ENCODE data around the gene WRAP73. TPM values are rescaled to one million over a fixed set of nuclear protein-coding genes. Genes with fewer than 3 reads are reported as not detected.

WRAP73 gene
- total RNA-seq, 1 donor from 2014 or later, result 22.5 TPM

DNA sequence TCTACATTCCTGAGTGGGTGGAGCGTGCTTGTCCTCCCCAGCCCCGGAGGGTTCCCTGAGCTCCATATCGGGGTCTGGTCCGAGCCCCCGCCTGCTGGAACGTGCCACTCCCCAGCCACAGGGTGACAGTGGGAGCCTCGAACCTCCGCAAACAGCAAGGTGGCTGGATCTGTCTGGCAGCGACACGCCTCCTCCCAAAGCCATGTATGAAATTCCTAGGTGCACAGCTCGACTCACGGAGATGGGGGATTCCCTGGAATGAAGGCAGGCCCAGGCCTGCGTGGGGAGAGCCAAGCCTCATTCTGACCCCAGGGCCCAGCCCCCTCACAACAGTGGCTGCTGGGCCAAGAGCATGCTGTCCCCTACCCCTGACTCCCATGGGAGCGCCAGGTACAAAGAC, 35.3 kb upstream of the WRAP73 start:
- ATAC-seq (no peak), DNase-seq (no peak)
- no peaks in the 10 kb centered on the region for H3K36me3 ChIP-seq
- no peak overlapping the region for H3K27ac ChIP-seq
- TF ChIP-seq, protein P1, sequence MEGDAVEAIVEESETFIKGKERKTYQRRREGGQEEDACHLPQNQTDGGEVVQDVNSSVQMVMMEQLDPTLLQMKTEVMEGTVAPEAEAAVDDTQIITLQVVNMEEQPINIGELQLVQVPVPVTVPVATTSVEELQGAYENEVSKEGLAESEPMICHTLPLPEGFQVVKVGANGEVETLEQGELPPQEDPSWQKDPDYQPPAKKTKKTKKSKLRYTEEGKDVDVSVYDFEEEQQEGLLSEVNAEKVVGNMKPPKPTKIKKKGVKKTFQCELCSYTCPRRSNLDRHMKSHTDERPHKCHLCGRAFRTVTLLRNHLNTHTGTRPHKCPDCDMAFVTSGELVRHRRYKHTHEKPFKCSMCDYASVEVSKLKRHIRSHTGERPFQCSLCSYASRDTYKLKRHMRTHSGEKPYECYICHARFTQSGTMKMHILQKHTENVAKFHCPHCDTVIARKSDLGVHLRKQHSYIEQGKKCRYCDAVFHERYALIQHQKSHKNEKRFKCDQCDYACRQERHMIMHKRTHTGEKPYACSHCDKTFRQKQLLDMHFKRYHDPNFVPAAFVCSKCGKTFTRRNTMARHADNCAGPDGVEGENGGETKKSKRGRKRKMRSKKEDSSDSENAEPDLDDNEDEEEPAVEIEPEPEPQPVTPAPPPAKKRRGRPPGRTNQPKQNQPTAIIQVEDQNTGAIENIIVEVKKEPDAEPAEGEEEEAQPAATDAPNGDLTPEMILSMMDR (IDR thresholded peaks at IDR 0.05), result no peak
- H3K9me3 ChIP-seq, result no peaks in the 10 kb centered on the region
- H3K27me3 ChIP-seq (ENCODE audit: low read depth), result peaks cover 5% of the 10 kb centered on the region
- intact Hi-C loops (cut with DNase I), result no loop called here
- no peaks in the 10 kb centered on the region for H3K4me1 ChIP-seq
- no peak overlapping the region for H3K4me3 ChIP-seq

- TF ChIP-seq, protein P1 (IDR thresholded peaks at IDR 0.05), result no peak
- ATAC-seq, result no peak
Observed at GRCh38 chr1:3683992-3684391, 34.1 kb upstream of the WRAP73 start.

GRCh38 chr1:3683197-3683596, 33.3 kb upstream of the WRAP73 start:
- H3K27me3 ChIP-seq (ENCODE audit: low read depth), result peaks cover 5% of the 10 kb centered on the region
- ATAC-seq, result no peak
- H3K9me3 ChIP-seq, result no peaks in the 10 kb centered on the region
- peaks cover 5% of the 10 kb centered on the region for H3K4me1 ChIP-seq
- DNase-seq, result no peak
- H3K27ac ChIP-seq, result no peak overlapping the region
- no peaks in the 10 kb centered on the region for H3K36me3 ChIP-seq
- TF ChIP-seq, protein P1 (IDR thresholded peaks at IDR 0.05), result no peak
- no peak overlapping the region for H3K4me3 ChIP-seq
- intact Hi-C loops (cut with DNase I), result no loop called here

More at GRCh38 chr1:3683992-3684391, 34.1 kb upstream of the WRAP73 start:
- DNase-seq, result no peak
- Histone ChIP-seq H3K27ac (no peak overlapping the region), H3K4me3 (no peak overlapping the region), H3K9me3 (no peaks in the 10 kb centered on the region), H3K4me1 (no peaks in the 10 kb centered on the region), H3K36me3 (no peaks in the 10 kb centered on the region), H3K27me3 (ENCODE audit: low read depth) (peaks cover 5% of the 10 kb centered on the region)
- intact Hi-C loops (cut with DNase I), result no loop called here

DNA sequence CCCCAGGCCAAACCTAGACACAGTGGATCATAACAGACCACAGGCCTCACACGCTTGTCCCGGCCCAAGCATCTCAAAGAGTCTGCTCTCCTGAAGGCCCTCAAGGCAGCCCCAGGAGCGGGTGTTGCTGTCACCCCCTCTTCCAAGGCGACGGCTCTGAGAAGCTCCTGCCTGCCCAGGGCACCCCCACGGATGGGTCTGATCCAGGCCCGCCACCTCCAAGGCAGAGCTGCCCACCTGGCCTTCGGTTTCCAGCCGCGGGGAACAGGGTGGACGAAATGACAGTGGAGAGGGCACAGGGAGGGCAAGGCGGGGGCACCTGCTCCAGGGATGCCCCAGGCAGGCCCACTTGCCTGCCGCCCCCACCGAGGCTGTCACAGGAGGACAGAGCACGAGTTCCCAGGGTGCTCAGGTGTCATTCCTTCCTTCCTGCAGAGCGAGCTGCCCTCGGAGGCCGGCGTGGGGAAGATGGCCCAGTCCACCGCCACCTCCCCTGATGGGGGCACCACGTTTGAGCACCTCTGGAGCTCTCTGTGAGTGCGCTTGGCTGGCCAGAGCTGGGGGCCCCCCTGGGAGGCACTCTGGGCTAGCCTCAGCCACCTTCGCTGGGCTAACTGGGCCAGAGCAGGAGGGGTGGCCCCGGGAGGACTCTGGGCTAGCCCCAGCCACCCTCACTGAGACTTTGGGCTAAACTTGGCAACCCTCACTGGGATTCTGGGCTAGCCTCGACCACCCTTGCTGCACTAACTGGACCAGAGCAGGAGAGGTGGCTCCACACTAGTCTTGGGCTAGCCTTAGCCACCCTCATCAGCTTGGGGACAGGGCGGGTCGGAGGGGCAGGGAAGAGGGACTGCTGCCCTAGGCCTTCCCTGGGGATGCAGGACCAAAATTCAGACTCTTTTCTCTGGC, 32.2 kb upstream of the WRAP73 start:
- H3K36me3 ChIP-seq, result no peaks in the 10 kb centered on the region
- no peaks in the 10 kb centered on the region for H3K9me3 ChIP-seq
- intact Hi-C loops (cut with DNase I), result no loop called here
- TF ChIP-seq, protein P1 (IDR thresholded peaks at IDR 0.05), result no peak
- no peak for ATAC-seq
- H3K4me3 ChIP-seq, result no peak overlapping the region
- DNase-seq, result no peak
- peaks cover 5% of the 10 kb centered on the region for H3K4me1 ChIP-seq
- H3K27me3 ChIP-seq (ENCODE audit: low read depth), result peaks cover 5% of the 10 kb centered on the region
- H3K27ac ChIP-seq, result no peak overlapping the region

DNA sequence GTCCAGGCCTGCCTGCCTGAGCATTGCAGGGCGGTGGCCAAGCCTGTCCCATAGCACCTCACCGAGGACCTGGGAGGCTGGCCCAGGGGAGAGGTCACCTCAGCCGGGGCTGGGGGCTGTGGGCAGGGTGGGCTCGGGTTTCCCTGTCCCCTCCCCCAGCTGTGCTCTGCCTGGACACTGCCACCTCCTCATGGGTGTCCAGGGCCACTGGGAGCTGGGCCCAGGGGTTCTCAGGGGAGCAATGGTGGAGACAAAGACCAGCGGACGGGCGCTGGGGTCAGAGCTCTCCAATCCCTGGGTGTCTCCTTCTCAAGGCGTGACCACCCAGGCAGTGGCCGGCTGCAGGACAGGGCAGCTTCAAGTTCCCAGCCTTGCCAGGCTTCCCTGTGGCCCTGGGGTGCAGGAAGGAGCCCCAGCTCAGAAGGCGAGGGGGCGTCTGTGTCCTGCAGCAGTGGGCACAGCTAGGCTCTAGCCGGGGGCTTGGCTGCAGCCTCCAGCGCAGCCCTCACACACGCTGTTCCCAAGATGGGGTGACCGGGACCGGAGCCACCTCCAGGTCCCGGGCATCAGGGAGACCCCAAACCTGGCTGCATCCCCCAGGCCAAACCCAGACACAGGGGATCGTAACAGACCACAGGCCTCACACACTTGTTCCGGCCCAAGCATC, 31.5 kb upstream of the WRAP73 start:
- Histone ChIP-seq H3K36me3 (no peaks in the 10 kb centered on the region), H3K4me1 (peaks cover 5% of the 10 kb centered on the region), H3K9me3 (no peaks in the 10 kb centered on the region), H3K27ac (no peak overlapping the region), H3K4me3 (no peak overlapping the region), H3K27me3 (ENCODE audit: low read depth) (peaks cover 5% of the 10 kb centered on the region)
- ATAC-seq (no peak), DNase-seq (no peak)
- intact Hi-C loops (cut with DNase I), result no loop called here
- TF ChIP-seq, protein P1 (IDR thresholded peaks at IDR 0.05), result no peak

All from lower lobe of right lung (tissue), 2 donors.